ENCODE data around the gene KIF12. TPM values are rescaled to one million over a fixed set of nuclear protein-coding genes. Genes with fewer than 3 reads are reported as not detected.

The KIF12 gene
- total RNA-seq, 1 donor from 2014 or later, result 6.2 TPM

DNA sequence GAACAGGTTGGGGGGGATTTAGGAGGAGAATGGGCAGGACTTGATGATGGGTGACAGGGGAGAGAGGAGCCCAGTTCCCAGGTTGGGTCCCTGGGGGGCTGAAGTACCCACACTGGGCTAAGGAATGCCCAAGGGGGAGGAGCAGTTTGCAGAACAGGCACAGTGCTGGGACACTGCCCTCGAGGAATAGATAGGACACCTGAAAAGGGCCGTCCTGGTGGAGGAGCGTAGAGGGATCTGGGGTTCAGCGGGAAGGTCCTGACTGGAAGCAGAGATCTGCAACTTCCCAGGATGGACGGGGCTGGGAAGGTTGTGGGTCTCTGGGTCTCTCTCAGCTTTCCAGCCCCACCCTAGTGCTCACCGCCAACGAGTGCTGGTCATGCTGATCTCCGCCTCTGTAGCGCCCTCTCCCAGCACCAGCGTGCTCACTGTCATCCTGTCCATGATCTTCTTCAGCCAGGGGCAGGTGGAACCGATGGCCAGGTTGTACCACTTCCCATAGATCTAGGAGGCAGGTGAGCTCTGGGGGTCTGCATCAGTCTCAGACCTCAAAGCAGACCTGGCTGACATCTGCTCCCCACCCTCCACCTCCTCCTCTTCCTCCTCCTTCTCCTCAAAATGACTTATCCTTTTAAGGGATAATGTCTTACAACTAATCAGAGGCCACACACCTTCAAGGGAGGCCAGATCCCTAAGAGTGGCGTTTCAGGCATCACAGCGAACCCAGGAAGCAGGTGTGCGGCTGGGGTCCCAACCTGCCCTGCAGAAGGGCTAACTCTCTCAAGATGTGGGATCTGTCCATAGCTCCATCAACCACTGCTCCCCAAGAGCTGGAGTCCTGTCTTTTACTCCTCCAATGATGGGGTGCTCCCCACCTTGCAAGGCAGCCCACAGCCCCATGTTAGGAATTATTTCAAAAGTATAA lies 22.6 kb downstream of the KIF12 start:
- Histone ChIP-seq H3K36me3 (no peaks in the 10 kb centered on the region), H3K9me3 (no peaks in the 10 kb centered on the region), H3K4me3 (no peak overlapping the region), H3K27ac (no peak overlapping the region), H3K27me3 (no peaks in the 10 kb centered on the region), H3K4me1 (peaks cover 12% of the 10 kb centered on the region)
- DNase-seq (peak; percentile 46), ATAC-seq (no peak)
- TF ChIP-seq, protein P1, sequence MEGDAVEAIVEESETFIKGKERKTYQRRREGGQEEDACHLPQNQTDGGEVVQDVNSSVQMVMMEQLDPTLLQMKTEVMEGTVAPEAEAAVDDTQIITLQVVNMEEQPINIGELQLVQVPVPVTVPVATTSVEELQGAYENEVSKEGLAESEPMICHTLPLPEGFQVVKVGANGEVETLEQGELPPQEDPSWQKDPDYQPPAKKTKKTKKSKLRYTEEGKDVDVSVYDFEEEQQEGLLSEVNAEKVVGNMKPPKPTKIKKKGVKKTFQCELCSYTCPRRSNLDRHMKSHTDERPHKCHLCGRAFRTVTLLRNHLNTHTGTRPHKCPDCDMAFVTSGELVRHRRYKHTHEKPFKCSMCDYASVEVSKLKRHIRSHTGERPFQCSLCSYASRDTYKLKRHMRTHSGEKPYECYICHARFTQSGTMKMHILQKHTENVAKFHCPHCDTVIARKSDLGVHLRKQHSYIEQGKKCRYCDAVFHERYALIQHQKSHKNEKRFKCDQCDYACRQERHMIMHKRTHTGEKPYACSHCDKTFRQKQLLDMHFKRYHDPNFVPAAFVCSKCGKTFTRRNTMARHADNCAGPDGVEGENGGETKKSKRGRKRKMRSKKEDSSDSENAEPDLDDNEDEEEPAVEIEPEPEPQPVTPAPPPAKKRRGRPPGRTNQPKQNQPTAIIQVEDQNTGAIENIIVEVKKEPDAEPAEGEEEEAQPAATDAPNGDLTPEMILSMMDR (IDR thresholded peaks at IDR 0.05), result no peak
- intact Hi-C loops (cut with DNase I), result no loop called here

DNA sequence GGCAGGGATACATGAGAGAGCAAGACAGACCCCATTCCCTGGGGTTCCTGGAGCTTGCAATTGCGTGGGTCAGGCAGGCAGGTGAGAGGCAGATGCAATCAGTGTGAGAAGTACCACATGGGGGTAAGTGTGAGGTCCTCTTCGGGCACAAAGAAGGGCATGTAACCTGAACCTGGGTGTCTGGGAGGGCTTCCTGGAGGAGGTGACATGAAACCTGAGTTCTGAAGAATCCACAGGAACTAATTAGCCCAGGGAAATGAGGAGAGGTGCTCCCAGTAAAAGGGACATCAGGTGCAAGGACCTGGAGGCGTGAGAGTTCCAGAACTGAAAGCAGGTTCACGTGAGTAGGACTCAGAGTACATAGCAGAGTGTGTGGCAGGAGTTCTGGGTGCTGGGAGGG lies 23.5 kb downstream of the KIF12 start:
- Histone ChIP-seq H3K4me1 (peaks cover 10% of the 10 kb centered on the region), H3K27ac (no peak overlapping the region), H3K4me3 (no peak overlapping the region), H3K9me3 (no peaks in the 10 kb centered on the region), H3K36me3 (no peaks in the 10 kb centered on the region), H3K27me3 (no peaks in the 10 kb centered on the region)
- DNase-seq, result no peak
- intact Hi-C loops (cut with DNase I), result no loop called here
- no peak for ATAC-seq
- TF ChIP-seq, protein P1 (IDR thresholded peaks at IDR 0.05), result no peak

DNA sequence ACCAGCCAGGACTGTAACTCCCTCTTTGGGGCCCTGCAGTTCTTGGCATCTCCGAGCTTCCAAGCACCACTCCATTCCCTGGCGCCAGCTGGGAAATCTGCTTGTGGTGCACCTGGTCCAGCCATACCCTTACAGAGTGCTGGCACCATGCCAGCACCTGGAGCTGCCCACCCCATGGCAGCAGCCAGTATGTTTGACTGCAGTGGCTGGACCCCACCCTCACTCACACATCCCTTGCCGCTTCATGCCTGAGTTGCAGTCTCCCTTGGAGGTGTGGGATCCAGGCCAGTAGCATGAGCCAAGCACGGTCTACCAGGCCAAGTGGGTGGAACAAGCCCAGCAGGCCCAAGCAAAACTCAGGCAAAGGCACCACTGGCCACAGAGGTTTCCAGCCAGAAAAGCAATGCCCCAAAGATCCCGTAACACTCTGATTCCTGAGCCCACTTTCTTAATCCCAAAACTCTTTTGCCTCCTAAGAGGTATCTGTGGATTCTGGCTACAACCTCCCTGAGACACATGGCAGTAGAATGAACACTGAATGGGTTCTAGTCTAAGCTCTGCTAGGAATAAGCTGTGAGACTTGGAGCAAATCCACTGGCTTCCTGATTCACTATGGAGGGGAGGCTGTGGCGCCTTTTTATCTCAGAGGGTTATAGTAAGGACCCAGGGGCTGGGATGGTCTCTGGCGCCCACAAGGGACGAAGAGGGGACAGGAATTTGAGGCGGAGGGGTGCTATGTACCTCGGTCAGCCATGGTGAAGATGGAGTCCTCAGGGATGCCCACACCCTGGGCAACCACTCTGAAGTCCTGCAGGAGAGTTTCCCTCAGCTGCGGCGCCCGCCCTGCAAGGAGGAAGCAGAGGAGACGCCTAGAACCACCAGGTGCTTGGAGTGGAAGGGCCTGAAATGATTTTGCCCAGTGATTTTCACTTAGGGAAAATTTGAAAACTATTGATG lies 26.6 kb downstream of the KIF12 start:
- Histone ChIP-seq H3K27me3 (no peaks in the 10 kb centered on the region), H3K4me1 (peaks cover 7% of the 10 kb centered on the region), H3K27ac (no peak overlapping the region), H3K4me3 (no peak overlapping the region), H3K9me3 (no peaks in the 10 kb centered on the region), H3K36me3 (no peaks in the 10 kb centered on the region)
- ATAC-seq (peak; percentile 67), DNase-seq (peak; percentile 71)
- TF ChIP-seq, protein P1 (IDR thresholded peaks at IDR 0.05), result no peak
- intact Hi-C loops (cut with DNase I), result no loop called here

DNA sequence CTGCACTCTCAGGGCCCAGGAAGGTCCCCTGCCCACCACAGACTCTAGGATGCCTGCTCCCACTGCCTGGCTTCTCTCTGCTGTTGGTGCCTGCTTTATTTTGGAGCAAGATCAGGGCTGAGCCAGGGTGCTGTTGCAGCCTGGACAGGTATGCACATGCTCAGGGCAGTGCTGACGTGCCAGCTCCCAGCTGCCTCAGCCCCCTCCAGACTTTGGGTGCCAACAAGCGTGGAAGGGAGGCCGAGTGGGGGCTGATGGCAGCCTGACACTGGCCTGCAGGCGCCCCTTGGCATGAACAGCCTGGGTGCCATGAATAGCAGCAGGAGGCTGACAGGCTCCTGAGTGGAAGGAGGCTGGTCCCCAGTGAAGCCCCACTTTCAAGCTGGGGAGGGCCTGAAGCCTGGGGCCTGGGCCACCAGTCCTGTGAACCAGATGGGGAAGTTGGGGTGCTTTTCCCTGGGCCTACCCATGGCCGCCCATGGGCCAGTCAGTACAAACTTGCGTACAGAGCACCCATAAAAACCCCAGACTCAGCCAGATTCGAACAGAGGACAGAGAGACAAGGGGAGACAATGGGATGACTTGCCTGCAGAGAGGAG lies 27.8 kb downstream of the KIF12 start:
- no peak overlapping the region for H3K4me3 ChIP-seq
- DNase-seq, result peak; percentile 48

More for the DNA sequence above, 27.8 kb downstream of the KIF12 start:
- no peak for ATAC-seq
- intact Hi-C loops (cut with DNase I), result no loop called here
- no peaks in the 10 kb centered on the region for H3K27me3 ChIP-seq
- H3K4me1 ChIP-seq, result peaks cover 7% of the 10 kb centered on the region
- no peaks in the 10 kb centered on the region for H3K9me3 ChIP-seq
- TF ChIP-seq, protein P1 (IDR thresholded peaks at IDR 0.05), result no peak
- no peak overlapping the region for H3K27ac ChIP-seq
- H3K36me3 ChIP-seq, result no peaks in the 10 kb centered on the region

Data from upper lobe of right lung (tissue), 1 donor.